ENCODE measurements around the gene SRRM4.

SRRM4 gene

GRCh38 chr12:119055977-119056376 lies 74.6 kb downstream of the SRRM4 start:
- no peak for TF ChIP-seq JUND (IDR thresholded peaks at IDR 0.05; ENCODE audit: low read depth)
- no peak for DNase-seq (ENCODE audit: low read depth in 1 of 2, low spot score in 1 of 2)
- in situ Hi-C loops (cut with HindIII; ENCODE audit: low pct_unique_long_range_greater_than_20kb, low sequenced_read_pairs), result no loop called here

GRCh38 chr12:119060847-119061796 lies 79.8 kb downstream of the SRRM4 start:
- in situ Hi-C loops (cut with HindIII; ENCODE audit: low pct_unique_long_range_greater_than_20kb, low sequenced_read_pairs), result no loop called here
- DNase-seq (ENCODE audit: low read depth in 1 of 2, low spot score in 1 of 2), result peak; percentile 46 to 84
- TF ChIP-seq JUND (IDR thresholded peaks at IDR 0.05; ENCODE audit: low read depth), result no peak

GRCh38 chr12:119068129-119068856 lies 87.0 kb downstream of the SRRM4 start:
- no peak for DNase-seq (ENCODE audit: low read depth in 1 of 2, low spot score in 1 of 2)
- no peak for TF ChIP-seq JUND (IDR thresholded peaks at IDR 0.05; ENCODE audit: low read depth)
- in situ Hi-C loops (cut with HindIII; ENCODE audit: low pct_unique_long_range_greater_than_20kb, low sequenced_read_pairs), result no loop called here

- no peak for DNase-seq (ENCODE audit: low read depth in 1 of 2, low spot score in 1 of 2)
- in situ Hi-C loops (cut with HindIII; ENCODE audit: low pct_unique_long_range_greater_than_20kb, low sequenced_read_pairs), result no loop called here
Observed at GRCh38 chr12:119069147-119069642, 87.9 kb downstream of the SRRM4 start.

GRCh38 chr12:119071176-119071575 lies 89.8 kb downstream of the SRRM4 start:
- in situ Hi-C loops (cut with HindIII; ENCODE audit: low pct_unique_long_range_greater_than_20kb, low sequenced_read_pairs), result no loop called here
- no peak for TF ChIP-seq JUND (IDR thresholded peaks at IDR 0.05; ENCODE audit: low read depth)
- no peak for DNase-seq (ENCODE audit: low read depth in 1 of 2, low spot score in 1 of 2)

More at GRCh38 chr12:119069147-119069642, 87.9 kb downstream of the SRRM4 start:
- no peak for TF ChIP-seq JUND (IDR thresholded peaks at IDR 0.05; ENCODE audit: low read depth)

GRCh38 chr12:119071638-119072231 lies 90.4 kb downstream of the SRRM4 start:
- in situ Hi-C loops (cut with HindIII; ENCODE audit: low pct_unique_long_range_greater_than_20kb, low sequenced_read_pairs), result no loop called here
- DNase-seq (ENCODE audit: low read depth in 1 of 2, low spot score in 1 of 2), result no peak
- no peak for TF ChIP-seq JUND (IDR thresholded peaks at IDR 0.05; ENCODE audit: low read depth)

- no peak for TF ChIP-seq JUND (IDR thresholded peaks at IDR 0.05; ENCODE audit: low read depth)
- in situ Hi-C loops (cut with HindIII; ENCODE audit: low pct_unique_long_range_greater_than_20kb, low sequenced_read_pairs), result no loop called here
- DNase-seq (ENCODE audit: low read depth in 1 of 2, low spot score in 1 of 2), result no peak
Observed at GRCh38 chr12:119072440-119072839, 91.1 kb downstream of the SRRM4 start.

GRCh38 chr12:119075222-119075787 lies 94.0 kb downstream of the SRRM4 start:
- no peak for DNase-seq (ENCODE audit: low read depth in 1 of 2, low spot score in 1 of 2)
- in situ Hi-C loops (cut with HindIII; ENCODE audit: low pct_unique_long_range_greater_than_20kb, low sequenced_read_pairs), result no loop called here
- no peak for TF ChIP-seq JUND (IDR thresholded peaks at IDR 0.05; ENCODE audit: low read depth)

GRCh38 chr12:119075918-119076317 lies 94.6 kb downstream of the SRRM4 start:
- in situ Hi-C loops (cut with HindIII; ENCODE audit: low pct_unique_long_range_greater_than_20kb, low sequenced_read_pairs), result no loop called here
- TF ChIP-seq JUND (IDR thresholded peaks at IDR 0.05; ENCODE audit: low read depth), result no peak
- DNase-seq (ENCODE audit: low read depth in 1 of 2, low spot score in 1 of 2), result no peak

GRCh38 chr12:119079530-119079929 lies 98.2 kb downstream of the SRRM4 start:
- in situ Hi-C loops (cut with HindIII; ENCODE audit: low pct_unique_long_range_greater_than_20kb, low sequenced_read_pairs), result no loop called here
- no peak for DNase-seq (ENCODE audit: low read depth in 1 of 2, low spot score in 1 of 2)
- no peak for TF ChIP-seq JUND (IDR thresholded peaks at IDR 0.05; ENCODE audit: low read depth)

GRCh38 chr12:119082016-119082415 lies 100.7 kb downstream of the SRRM4 start:
- TF ChIP-seq JUND (IDR thresholded peaks at IDR 0.05; ENCODE audit: low read depth), result no peak
- in situ Hi-C loops (cut with HindIII; ENCODE audit: low pct_unique_long_range_greater_than_20kb, low sequenced_read_pairs), result no loop called here
- no peak for DNase-seq (ENCODE audit: low read depth in 1 of 2, low spot score in 1 of 2)

GRCh38 chr12:119082496-119082895 lies 101.2 kb downstream of the SRRM4 start:
- DNase-seq (ENCODE audit: low read depth in 1 of 2, low spot score in 1 of 2), result no peak
- in situ Hi-C loops (cut with HindIII; ENCODE audit: low pct_unique_long_range_greater_than_20kb, low sequenced_read_pairs), result no loop called here

More at GRCh38 chr12:119082496-119082895, 101.2 kb downstream of the SRRM4 start:
- no peak for TF ChIP-seq JUND (IDR thresholded peaks at IDR 0.05; ENCODE audit: low read depth)

Data from T47D (cell line).